Esophagus (tissue), 2 donors: Measurements from ENCODE around the gene CT45A1. TPM values are rescaled to one million over a fixed set of nuclear protein-coding genes. Genes with fewer than 3 reads are reported as not detected.
"Not testable (repeated sequence)": the region's sequence is repeated elsewhere in the genome, so short reads cannot be mapped to it uniquely, and the experiment has no call there.

Experiments
- H3K27ac ChIP-seq, 2 donors: one replicate each; pipeline ENCODE4 v1.5.1; 2013; ENCODE audit warnings: low read depth in 2 of 2, mild to moderate bottlenecking in 2 of 2, inconsistent platforms in 1 of 2, low read length in 1 of 2, moderate library complexity in 1 of 2
- H3K27me3 ChIP-seq, 2 donors: one replicate each; pipeline ENCODE4 v1.6.1; 2013; ENCODE audit warnings: low read length in 2 of 2, control low read depth in 1 of 2, mild to moderate bottlenecking in 1 of 2; ENCODE audit not compliant: insufficient read depth in 2 of 2, control insufficient read depth in 1 of 2
- H3K36me3 ChIP-seq, 2 donors: one replicate each; pipeline ENCODE4 v1.6.1; 2013; ENCODE audit warnings: low read length in 1 of 2; ENCODE audit not compliant: control insufficient read depth in 2 of 2, insufficient read depth in 2 of 2
- H3K4me1 ChIP-seq, 2 donors: one replicate each; pipeline ENCODE4 v1.6.1; 2013; ENCODE audit warnings: low read length in 1 of 2; ENCODE audit not compliant: control insufficient read depth in 2 of 2, insufficient read depth in 2 of 2
- H3K4me3 ChIP-seq, 2 donors: one replicate each; pipeline ENCODE4 v1.5.1; 2013; ENCODE audit warnings: low read length in 2 of 2, mild to moderate bottlenecking in 2 of 2, low read depth in 1 of 2, moderate library complexity in 1 of 2
- H3K9me3 ChIP-seq, 2 donors: one replicate each; pipeline ENCODE4 v1.6.1; 2013; ENCODE audit warnings: mild to moderate bottlenecking in 2 of 2, low read depth in 1 of 2, low read length in 1 of 2, moderate library complexity in 1 of 2; ENCODE audit not compliant: control insufficient read depth in 2 of 2, insufficient read depth in 1 of 2
- WGBS, 2 donors: extraction: QIAGEN DNeasy Blood & Tissue Kit; methylation state at CpG; one replicate each; pipeline ENCODE4 v1.1.7; 2013; 5-methylcytosine and 5-hydroxymethylcytosine counted together
- polyA plus RNA-seq, 2 donors: library from polyadenylated mRNA; stranded (reverse); fragments of 200-250 nt; gene quantifications; one replicate each; pipeline ENCODE4 v1.2.3, GENCODE V29; 2013
- donor health status: healthy with polysubstance abuse.
- donor health status: Bipolar disorder and iron deficiency.

CT45A1 gene
- polyA plus RNA-seq, 2 donors: not detected

DNA sequence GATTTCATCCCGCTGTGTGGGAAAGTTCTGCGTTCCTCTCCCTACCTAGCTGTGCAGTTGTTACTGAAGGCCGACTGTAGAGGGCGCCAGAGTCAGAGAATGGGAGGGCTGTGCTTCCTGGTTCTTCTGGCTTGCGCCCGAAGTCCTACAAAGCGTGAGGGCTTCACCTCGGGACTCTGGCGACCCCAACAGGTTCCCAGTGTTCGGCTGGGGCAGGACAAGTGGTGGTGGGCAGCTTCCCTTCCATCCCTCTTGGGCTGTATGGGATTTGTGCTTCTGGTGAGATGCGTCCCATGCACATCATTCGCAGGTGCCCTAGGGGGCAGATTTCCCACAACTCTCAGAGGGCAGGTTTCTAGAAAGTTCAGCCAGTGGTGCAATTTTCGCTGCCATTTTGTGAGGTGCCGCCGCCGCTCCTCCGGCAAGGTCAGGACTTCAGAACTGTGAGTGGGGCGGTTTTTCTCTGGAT, 27.3 kb downstream of the CT45A1 start:
- 59 to 63% methylated on average over 18 of the region's 18 CpGs for WGBS, 2 donors
- H3K27ac ChIP-seq: no peak overlapping the region
- H3K36me3 ChIP-seq: no peaks in the 10 kb centered on the region
- no peaks in the 10 kb centered on the region for H3K4me1 ChIP-seq
- H3K27me3 ChIP-seq: no peaks in the 10 kb centered on the region
- H3K9me3 ChIP-seq: no peaks in the 10 kb centered on the region
- H3K4me3 ChIP-seq: no peak overlapping the region

DNA sequence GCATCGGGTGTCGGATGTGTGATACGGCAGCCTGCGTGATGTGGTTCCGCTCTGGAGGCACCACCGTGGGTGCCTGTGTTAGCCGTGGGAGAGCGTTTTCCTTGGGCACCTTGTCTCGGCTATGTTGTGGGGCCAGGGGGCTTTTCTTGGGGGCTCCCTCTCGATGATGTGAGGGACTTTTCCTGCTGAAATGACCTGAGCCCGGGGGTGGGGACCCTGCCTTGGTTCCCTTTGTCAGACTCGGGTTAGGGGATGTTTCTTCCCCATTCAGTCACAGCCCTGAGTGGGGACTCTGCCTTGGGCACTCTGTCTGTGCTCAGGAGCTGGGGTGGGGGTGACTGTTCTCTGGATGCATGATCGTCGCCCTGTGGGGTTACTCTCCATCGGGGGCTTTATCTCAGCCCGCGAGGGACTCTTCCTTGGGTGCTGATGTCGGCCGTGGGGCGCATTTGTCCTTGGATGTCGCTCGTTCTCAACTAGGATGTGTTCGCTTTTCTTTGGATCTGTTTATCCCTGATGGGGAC, 27.8 kb downstream of the CT45A1 start:
- H3K27me3 ChIP-seq: no peaks in the 10 kb centered on the region
- H3K4me3 ChIP-seq: no peak overlapping the region
- WGBS, 2 donors: 86 to 89% methylated on average over 23 of the region's 23 CpGs
- no peak overlapping the region for H3K27ac ChIP-seq
- no peaks in the 10 kb centered on the region for H3K9me3 ChIP-seq
- no peaks in the 10 kb centered on the region for H3K36me3 ChIP-seq
- H3K4me1 ChIP-seq: no peaks in the 10 kb centered on the region

DNA sequence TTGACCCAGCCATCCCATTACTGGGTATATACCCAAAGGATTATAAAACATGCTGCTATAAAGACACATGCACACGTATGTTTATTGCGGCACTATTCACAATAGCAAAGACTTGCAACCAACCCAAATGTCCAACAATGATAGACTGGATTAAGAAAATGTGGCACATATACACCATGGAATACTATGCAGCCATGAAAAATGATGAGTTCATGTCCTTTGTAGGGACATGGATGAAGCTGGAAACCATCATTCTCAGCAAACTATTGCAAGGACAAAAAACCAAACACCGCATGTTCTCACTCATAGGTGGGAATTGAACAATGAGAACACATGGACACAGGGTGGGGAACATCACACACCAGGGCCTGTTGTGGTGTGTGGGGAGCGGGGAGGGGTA, 31.3 kb downstream of the CT45A1 start:
- 87 to 98% methylated on average over 3 to 4 of the region's 4 CpGs for WGBS, 2 donors
- not testable (repeated sequence) for H3K9me3 ChIP-seq, H3K27ac ChIP-seq, H3K36me3 ChIP-seq, H3K27me3 ChIP-seq, H3K4me3 ChIP-seq, H3K4me1 ChIP-seq

DNA sequence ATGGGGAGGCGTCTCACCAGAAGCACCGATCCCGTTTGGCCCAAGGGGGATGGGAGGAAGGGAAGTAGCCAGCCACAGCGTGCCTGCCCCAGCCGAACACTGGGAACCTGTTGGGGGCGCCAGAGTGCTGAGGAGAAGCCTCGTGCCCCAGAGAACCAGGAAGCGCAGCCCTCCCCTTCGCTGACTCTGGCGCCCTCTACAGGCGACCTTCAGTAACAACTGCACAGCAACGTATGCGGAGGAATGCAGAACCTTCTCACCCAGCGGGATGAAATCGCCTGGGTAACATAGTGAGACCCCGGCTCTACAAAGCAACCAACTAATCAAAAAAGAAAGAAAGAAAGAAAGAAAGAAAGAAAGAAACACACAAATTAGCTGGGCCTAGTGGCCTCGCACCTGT, 54.7 kb downstream of the CT45A1 start, which contains the start of gene CT45A3:
CT45A3 (minus strand) TSS at position 101 of the 400 bp plus-strand sequence. CDS start 3,747 bp downstream, outside the sequence.
- not testable (repeated sequence) for H3K9me3 ChIP-seq, H3K27me3 ChIP-seq, H3K4me1 ChIP-seq, H3K27ac ChIP-seq, H3K36me3 ChIP-seq, H3K4me3 ChIP-seq
- WGBS, 2 donors: no CpG with 5 or more reads among the region's 17 CpGs

Other genes with a start within 250 kb of the CT45A1 start
- gene INTS6L, start 193.0 kb upstream of the CT45A1 start, polyA plus RNA-seq: 10 to 100 TPM in 1 of 2 donors, 1 to 10 TPM in 1; 5.1 to 12.6 TPM
- gene CT45A3, start 54.6 kb downstream of the CT45A1 start, polyA plus RNA-seq: not detected
- gene CT45A5, start 71.9 kb downstream of the CT45A1 start, polyA plus RNA-seq: not detected
- gene CT45A6, start 89.1 kb downstream of the CT45A1 start, polyA plus RNA-seq: not detected
- gene CT45A2, start 106.4 kb downstream of the CT45A1 start, polyA plus RNA-seq: not detected
- gene CT45A7, start 123.6 kb downstream of the CT45A1 start, polyA plus RNA-seq: not detected
- not detected for gene CT45A8, start 140.9 kb downstream of the CT45A1 start, polyA plus RNA-seq
- gene CT45A9, start 158.2 kb downstream of the CT45A1 start, polyA plus RNA-seq: not detected
- gene CT45A10, start 179.8 kb downstream of the CT45A1 start, polyA plus RNA-seq: not detected
- not detected for gene SAGE1, start 180.1 kb downstream of the CT45A1 start, polyA plus RNA-seq